ENCODE measurements around the gene ODAD4. TPM values are rescaled to one million over a fixed set of nuclear protein-coding genes. Genes with fewer than 3 reads are reported as not detected.

ODAD4 gene
- 0.07 and 0.13 TPM in 2 replicates for total RNA-seq

GRCh38 chr17:41930009-41930832, at the start of gene ODAD4:
TSS of gene ODAD4 (plus strand) at chr17:41930617. CDS start at chr17:41930724, 107 bp downstream.
- DNase-seq (ENCODE audit: low read depth, low spot score): peak; percentile 92

- no peak for DNase-seq (ENCODE audit: low read depth, low spot score)
Observed at GRCh38 chr17:41882756-41883155, 47.7 kb upstream of the ODAD4 start.

DNA sequence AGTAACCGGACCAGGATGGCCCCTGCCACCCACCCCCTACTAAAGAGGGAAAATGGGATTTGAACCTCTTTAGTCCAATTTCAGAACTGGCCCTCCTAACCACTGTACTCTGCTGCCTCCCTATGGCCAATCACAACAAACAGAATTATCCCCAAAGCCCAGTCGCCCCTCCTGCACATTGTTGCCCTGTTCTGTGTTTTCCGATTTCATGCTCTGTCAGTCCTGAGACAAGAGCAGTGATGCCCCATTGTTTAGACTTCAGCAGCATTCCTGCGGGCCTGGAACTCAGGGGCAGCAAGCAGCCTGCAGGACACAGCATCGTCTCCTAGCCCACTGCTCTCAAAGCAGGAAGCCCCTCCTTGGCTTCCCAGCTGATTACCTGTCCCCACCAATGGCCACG, 44.7 kb upstream of the ODAD4 start:
- no peak for DNase-seq (ENCODE audit: low read depth, low spot score)

GRCh38 chr17:41888332-41888965, 42.0 kb upstream of the ODAD4 start:
- DNase-seq (ENCODE audit: low read depth, low spot score): no peak

- no peak for DNase-seq (ENCODE audit: low read depth, low spot score)
Observed at GRCh38 chr17:41891135-41892020, 39.0 kb upstream of the ODAD4 start.

DNA sequence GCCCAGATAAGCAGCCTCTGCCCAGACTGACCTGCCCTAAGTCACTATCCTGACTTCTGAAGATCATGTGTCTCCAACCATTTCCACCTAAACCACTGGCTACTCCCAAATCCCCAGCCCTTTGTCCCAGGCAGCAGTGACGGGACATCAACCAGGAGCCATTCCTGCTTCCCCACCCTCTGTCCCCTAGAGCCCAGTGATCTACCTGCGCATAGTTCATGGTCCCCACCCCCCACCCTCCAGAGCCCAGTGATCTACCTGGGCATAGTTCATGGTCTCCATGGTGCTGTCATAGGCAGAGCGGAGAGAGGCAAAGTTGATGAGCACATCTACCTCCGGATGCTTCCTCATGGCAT, 38.4 kb upstream of the ODAD4 start:
- no peak for DNase-seq (ENCODE audit: low read depth, low spot score)

DNA sequence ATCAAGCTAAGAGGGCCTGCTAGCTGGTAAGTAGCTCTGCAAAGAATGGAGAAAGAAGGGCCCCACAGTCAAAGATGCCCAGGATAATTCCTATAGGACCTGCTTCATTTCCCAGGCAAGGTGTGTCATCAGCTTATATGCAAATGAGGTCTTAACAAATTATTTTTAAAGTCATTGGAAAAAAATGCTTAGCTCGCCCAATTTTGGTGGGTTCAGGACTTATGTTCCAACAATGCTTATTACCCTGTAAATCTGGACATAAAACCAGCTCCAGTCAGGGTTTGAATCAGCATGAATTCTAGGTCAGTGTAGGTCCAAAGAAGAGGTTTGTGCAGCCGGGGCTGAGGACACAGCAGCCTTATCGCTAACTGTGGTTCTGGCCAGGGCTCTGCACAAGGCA, 37.0 kb upstream of the ODAD4 start:
- no peak for DNase-seq (ENCODE audit: low read depth, low spot score)

GRCh38 chr17:41894791-41895331, 35.6 kb upstream of the ODAD4 start:
- no peak for DNase-seq (ENCODE audit: low read depth, low spot score)

DNA sequence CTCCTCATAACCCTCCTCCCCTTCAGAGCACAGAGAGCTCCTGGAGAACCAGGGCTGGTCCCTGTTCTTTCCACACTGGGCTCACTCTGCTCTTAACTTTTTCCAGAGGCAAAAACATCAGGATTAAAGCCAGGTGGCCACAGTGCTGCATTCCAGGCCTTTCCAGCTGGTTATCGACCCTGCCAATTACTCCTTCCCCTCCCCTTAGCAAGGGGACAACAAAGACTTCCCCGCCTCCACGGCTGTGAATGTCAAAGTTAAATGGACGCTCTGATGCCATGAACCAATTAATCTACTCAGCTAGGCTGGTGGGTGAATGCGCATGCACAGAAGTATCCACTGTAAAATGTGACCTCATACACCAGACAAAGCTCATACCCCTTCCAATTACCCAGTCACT, 34.8 kb upstream of the ODAD4 start:
- DNase-seq (ENCODE audit: low read depth, low spot score): no peak

GRCh38 chr17:41896726-41897125, 33.7 kb upstream of the ODAD4 start:
- no peak for DNase-seq (ENCODE audit: low read depth, low spot score)

DNA sequence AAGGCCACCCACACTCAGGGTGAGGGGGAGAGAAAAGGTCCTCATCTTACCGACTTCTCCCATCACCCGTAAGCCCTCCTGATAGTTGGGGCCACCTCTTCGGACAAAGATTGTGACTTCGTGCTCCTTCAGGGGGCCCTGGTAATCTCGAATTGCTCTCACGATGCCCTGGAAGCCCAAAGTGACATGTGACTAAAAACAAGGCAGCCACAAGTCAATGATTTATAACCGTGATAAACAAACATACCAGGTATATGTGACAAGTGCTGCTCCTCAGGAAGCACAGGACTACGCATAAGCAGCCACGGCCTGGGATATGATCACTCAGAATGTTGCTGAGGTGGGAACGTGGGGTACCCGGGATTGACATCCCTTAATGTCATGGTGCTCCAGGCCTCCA, 28.8 kb upstream of the ODAD4 start:
- no peak for DNase-seq (ENCODE audit: low read depth, low spot score)

GRCh38 chr17:41904242-41904841, 26.1 kb upstream of the ODAD4 start:
- no peak for DNase-seq (ENCODE audit: low read depth, low spot score)

DNA sequence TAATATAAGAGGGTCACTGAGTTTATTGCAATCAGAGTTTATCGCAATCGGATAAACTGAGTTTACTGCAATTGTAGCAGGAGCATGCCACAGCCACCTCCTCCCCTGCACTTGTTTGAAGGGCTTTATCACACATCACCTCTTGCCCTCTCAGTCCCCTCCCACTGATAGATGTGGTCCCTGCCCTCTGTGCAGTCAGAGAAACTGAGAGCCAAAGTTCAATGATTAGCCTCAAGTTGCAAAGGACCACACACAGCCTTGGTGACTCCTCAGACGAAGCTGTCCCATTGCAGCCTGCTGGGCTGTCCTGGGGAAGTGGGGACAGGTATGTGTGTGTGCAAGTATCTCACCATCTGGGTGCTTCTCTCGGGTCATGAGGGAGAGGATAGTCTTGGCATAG, 25.2 kb upstream of the ODAD4 start:
- DNase-seq (ENCODE audit: low read depth, low spot score): no peak

DNA sequence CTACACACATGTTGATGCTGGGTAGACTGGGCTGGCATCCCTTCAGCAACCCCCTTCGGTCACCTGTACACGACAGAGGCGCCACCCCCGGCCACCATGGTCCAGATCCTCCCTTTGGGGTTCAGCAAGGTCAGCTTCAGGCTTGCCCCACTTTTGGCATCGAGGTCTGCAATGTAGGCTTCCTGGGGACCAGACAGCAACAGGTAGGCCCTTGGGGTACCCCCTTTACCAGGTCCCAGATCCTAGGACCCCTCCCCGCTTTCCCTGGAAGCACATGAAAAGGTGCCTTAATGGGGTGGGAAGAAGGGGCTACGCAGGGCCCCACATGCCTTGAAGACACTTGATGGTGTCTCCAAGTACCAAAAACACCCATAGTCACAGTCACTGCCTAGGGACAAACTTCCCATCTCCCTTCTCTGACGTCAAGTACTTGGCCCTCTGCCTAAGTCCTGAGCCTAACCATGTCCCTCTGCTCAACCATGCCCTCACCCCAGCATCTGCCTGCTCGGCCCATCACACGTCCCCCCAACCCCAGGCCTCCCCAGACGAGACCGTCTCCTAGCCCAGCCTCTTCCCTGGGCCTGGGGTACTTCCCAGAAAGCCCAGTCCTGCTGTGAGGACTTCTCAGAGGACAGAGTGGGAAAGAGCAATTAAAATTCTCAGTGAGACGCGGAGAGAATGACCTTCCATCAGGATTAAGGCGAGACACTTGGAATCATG, 23.8 kb upstream of the ODAD4 start:
- no peak for DNase-seq (ENCODE audit: low read depth, low spot score)

GRCh38 chr17:41907185-41907556, 23.2 kb upstream of the ODAD4 start:
- no peak for DNase-seq (ENCODE audit: low read depth, low spot score)

DNA sequence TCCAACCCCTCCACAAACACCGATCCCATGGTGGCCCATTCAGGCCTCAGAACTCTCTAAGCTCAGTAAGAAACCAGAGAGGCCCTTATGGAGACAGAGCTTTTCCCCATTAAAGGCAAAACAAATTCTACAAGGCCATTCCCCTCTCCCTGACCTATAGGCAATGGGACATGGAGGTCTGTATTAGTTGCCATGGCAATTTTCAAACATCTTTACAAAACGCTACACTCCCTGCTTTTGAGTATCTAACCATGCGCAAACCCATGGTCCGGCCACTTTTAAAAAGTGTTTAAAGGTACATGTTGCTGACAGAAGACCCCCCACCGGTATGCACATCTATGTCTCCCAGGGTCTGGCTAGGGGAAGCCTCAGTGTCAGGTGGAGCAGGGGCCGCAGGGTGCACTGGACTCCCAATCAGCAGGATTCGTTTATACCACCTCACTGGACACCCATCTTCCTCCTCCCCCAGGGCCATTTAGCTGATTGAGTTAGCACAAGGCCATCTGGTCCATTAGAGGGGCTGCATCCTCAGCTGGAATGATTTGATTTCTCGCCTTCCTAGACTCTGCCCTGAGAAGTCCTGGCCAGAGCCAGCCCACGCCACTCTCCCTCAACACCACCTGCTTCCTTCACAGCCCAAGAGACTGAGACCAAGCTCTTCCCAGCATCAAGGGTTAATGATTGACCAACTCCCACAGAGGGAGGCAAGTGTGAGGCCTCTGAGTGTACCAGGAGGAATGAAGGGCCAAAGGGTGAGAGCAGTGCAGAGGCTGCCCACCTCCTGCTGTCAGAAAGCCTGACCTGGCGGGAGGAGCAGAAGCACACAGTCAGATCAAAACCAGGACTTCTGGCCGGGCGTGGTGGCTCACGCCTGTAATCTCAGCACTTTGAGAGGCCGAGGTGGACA, 22.5 kb upstream of the ODAD4 start:
- DNase-seq (ENCODE audit: low read depth, low spot score): no peak

- DNase-seq (ENCODE audit: low read depth, low spot score): no peak
Observed at GRCh38 chr17:41909088-41909487, 21.3 kb upstream of the ODAD4 start.

DNA sequence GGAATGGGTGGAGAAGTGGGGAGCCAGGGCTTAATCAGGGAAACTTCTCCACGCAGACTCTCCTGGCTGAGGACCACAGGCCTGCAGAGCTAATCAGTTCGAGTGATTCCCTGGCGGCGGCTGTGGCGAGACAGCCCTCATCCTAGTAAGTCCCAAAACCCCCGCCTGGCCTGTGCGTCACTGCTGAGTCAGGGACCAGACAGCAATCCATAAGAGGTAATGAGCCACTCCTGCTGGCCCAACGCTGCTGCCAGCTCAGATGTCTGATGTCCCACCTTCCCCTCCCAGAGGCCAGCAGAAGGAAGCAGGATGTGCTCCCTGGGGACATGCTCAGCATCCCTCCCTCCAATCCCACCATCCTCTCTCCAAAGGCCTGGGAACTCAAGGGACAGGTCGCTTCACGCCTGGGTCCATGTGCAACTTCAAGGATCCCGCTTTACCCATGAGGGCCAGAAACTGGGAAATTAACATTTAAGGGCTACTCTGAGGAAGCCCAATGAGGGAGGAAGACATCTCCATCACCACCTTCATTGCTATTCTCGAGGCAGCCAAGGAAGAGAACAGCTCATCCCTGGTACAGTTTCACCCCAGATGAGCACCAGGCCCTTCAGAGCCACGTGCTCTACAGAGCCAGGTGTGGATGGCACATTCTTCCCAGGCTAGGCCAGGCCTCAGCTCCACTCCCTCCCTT, 19.6 kb upstream of the ODAD4 start:
- DNase-seq (ENCODE audit: low read depth, low spot score): no peak

GRCh38 chr17:41912925-41913324, 17.5 kb upstream of the ODAD4 start:
- no peak for DNase-seq (ENCODE audit: low read depth, low spot score)

Measured in pulmonary artery endothelial cell (primary cell).